AG09319 (cell line): ENCODE results near the gene P4HTM.

ENCODE experiments used
- DNase-seq: peaks from one replicate; pipeline ENCODE4 v3.0.0-alpha.2; 2010; ENCODE audit warnings: low read depth; ENCODE audit errors: extremely low read depth
- CTCF ChIP-seq: IDR thresholded peaks from 2 replicates; pipeline ENCODE4 v1.5.1; 2011; ENCODE audit warnings: low read depth, mild to moderate bottlenecking, inconsistent platforms, low read length, moderate library complexity

P4HTM gene

GRCh38 chr3:48970586-48970985 lies 19.5 kb upstream of the P4HTM start:
- no peak for DNase-seq
- TF ChIP-seq CTCF, result no peak

GRCh38 chr3:48974076-48974864 lies 15.8 kb upstream of the P4HTM start:
- no peak for TF ChIP-seq CTCF
- DNase-seq, result no peak

GRCh38 chr3:48979451-48979850 lies 10.6 kb upstream of the P4HTM start:
- no peak for TF ChIP-seq CTCF
- no peak for DNase-seq

- no peak for DNase-seq
- no peak for TF ChIP-seq CTCF
Observed at GRCh38 chr3:48980295-48980694, 9.7 kb upstream of the P4HTM start.

GRCh38 chr3:48982016-48982415 lies 8.0 kb upstream of the P4HTM start:
- no peak for DNase-seq
- no peak for TF ChIP-seq CTCF

GRCh38 chr3:48982686-48983085 lies 7.4 kb upstream of the P4HTM start:
- DNase-seq, result no peak
- no peak for TF ChIP-seq CTCF

GRCh38 chr3:48983096-48983495 lies 6.9 kb upstream of the P4HTM start:
- no peak for TF ChIP-seq CTCF
- no peak for DNase-seq
